Inferior parietal cortex (tissue), 1 donor: Measurements from ENCODE around the gene TIMP1.

Source experiments
- DNase-seq: peaks from one replicate; pipeline ENCODE4 v3.0.0-alpha.2; 2016; ENCODE audit errors: extremely low spot score

TIMP1 gene

GRCh38 chrX:47634871-47635575, 52.8 kb downstream of the TIMP1 start:
- no peak for DNase-seq
